Panc1 (cell line): ENCODE data around the gene ZDHHC7.

ENCODE experiments used
- POLR2AphosphoS5 ChIP-seq: IDR thresholded peaks from 2 replicates; pipeline ENCODE4 v1.6.1; 2012; ENCODE audit warnings: mild to moderate bottlenecking, low read depth, low read length, moderate library complexity
- SIN3A ChIP-seq: IDR thresholded peaks from 2 replicates; pipeline ENCODE4 v1.6.1; 2012; ENCODE audit warnings: low read depth, mild to moderate bottlenecking, low read length, moderate library complexity, borderline replicate concordance; ENCODE audit not compliant: insufficient read depth
- TCF7L2 ChIP-seq: IDR thresholded peaks from 2 replicates; pipeline ENCODE4 v1.6.1; 2011; ENCODE audit warnings: mild to moderate bottlenecking, low read depth, low read length, inconsistent platforms
- TF ChIP-seq, protein P1 (sequence below): fragments of 450-650 bp; IDR thresholded peaks from 2 replicates; pipeline ENCODE4 v1.5.1; 2017; ENCODE audit warnings: mild to moderate bottlenecking

DNA sequence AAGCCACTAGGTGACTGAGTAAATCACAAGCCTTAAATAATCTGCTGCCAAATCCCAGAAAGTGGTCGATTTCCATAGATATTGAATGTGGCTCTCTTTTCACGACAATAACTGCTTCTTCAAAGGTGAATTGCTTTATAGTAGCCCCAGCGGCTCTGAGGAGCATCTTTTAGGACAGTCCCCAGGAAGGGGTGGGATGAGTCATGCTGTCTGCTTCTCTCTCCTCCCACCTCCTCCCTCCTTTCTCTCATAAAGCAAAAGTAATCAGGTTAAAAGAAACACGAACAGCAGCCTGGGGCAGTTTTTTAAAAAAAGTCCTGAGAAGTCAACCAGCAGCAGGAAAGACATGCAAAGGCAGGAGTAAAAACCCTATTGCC lies 18.1 kb upstream of the ZDHHC7 start:
- TF ChIP-seq, protein P1, sequence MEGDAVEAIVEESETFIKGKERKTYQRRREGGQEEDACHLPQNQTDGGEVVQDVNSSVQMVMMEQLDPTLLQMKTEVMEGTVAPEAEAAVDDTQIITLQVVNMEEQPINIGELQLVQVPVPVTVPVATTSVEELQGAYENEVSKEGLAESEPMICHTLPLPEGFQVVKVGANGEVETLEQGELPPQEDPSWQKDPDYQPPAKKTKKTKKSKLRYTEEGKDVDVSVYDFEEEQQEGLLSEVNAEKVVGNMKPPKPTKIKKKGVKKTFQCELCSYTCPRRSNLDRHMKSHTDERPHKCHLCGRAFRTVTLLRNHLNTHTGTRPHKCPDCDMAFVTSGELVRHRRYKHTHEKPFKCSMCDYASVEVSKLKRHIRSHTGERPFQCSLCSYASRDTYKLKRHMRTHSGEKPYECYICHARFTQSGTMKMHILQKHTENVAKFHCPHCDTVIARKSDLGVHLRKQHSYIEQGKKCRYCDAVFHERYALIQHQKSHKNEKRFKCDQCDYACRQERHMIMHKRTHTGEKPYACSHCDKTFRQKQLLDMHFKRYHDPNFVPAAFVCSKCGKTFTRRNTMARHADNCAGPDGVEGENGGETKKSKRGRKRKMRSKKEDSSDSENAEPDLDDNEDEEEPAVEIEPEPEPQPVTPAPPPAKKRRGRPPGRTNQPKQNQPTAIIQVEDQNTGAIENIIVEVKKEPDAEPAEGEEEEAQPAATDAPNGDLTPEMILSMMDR: no peak
- TF ChIP-seq POLR2AphosphoS5 (no peak), TCF7L2 (no peak), SIN3A (no peak)
